HG02642 (cell line): ENCODE results near the gene RNF5.
A peak's percentile ranks its signal among the peaks of the same experiment; 100 is the strongest.
"Not testable (repeated sequence)": the region's sequence is repeated elsewhere in the genome, so short reads cannot be mapped to it uniquely, and the experiment has no call there.

Experiments used
- ATAC-seq: cut with Tn5 transposase; IDR thresholded peaks from one replicate; pipeline ENCODE4 v1.9.1; 2021; ENCODE audit warnings: mild to moderate bottlenecking; ENCODE audit not compliant: unreplicated experiment, poor library complexity

RNF5 gene

DNA sequence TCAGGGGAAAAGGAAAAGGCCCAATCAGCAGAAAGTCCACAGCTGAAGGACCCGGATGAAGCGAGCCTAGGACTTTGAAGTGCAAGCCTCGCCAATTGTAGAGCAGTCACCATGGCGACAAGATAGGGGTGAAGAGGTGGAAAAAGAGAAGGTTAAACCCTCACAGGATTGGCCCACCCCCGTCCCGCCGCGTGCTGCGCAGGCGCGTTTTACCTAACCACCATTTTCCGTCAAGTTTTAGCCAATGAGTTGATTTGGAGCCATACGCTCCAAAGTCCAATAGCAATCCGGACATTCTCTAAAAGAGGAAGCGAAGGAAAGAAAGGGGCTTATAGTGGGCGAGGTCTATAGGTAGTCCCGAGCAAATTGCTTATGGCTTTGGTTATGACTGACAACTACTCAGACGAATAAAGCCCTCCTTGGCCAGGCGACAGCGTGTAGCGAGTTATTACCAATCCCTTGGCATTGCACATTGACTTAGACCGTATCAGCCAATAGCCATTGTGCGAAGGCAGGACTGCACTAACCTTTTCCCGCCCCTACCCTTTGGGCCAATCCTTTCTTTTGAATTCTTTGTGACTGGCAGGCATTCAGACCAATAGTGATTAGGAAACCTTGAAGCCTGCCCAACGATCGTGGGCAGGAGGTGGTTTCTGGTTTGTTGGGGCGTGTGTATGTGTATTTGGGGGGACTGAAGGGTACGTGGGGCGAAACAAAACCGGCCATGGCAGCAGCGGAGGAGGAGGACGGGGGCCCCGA lies at the start of gene RNF5:
TSS of gene RNF5 (plus strand) at position 618 of the 759 bp plus-strand sequence. CDS start at position 725, 107 bp downstream.
- ATAC-seq = peak; percentile 79

GRCh38 chr6:32128751-32129296 lies 49.4 kb upstream of the RNF5 start:
- ATAC-seq = no peak

GRCh38 chr6:32129297-32130088 lies 48.7 kb upstream of the RNF5 start:
- ATAC-seq = no peak

DNA sequence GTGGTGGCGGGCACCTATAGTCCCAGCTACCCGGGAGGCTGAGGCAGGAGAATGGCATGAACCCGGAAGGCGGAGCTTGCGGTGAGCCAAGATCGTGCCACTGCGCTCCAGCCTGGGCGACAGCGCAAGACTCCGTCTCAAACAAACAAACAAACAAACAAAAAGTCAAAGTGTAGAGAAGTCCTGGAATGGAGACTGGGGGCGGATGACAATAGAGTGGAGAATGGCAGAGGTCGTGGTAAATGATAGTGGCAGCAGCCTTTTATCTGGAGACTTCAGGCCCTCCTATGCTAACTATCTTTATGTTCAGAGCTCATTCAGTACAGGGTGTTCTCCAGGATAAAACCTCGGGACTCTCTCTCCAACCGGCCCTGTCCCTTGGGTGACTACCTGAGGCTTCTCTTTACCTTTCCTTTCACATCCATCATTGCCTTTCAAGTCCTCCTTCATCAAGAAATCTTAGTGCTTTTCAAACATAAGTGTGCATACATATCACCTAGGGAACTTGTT lies 46.7 kb upstream of the RNF5 start:
- ATAC-seq = no peak

GRCh38 chr6:32132110-32132509 lies 46.1 kb upstream of the RNF5 start:
- ATAC-seq = no peak

- ATAC-seq = no peak
Observed at GRCh38 chr6:32133786-32134185, 44.4 kb upstream of the RNF5 start.

DNA sequence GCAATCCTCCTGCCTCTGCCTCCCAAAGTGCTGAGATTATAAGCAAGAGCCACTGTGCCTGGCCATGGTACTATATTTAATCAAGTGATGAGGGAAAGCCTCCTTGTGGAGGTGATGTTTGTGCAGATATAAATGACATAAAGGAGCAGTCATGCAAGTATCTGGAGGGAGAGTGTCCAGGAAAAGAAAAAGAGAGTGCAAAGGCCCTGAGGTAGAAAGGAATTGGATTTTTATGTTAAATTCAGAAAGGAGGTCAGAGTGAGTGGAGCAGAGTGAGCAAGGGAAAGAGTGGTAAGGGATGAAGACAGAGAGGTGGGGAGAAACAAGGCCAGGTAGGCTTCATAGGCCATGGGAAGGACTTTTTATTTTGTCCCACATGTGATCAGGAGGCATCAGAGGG lies 40.8 kb upstream of the RNF5 start:
- ATAC-seq = no peak

- no peak for ATAC-seq
Observed at GRCh38 chr6:32139590-32139989, 38.6 kb upstream of the RNF5 start.

- ATAC-seq = no peak
Observed at GRCh38 chr6:32140420-32141046, 37.7 kb upstream of the RNF5 start.

GRCh38 chr6:32144238-32144637 lies 34.0 kb upstream of the RNF5 start:
- ATAC-seq = not testable (repeated sequence)

GRCh38 chr6:32146287-32146686 lies 31.9 kb upstream of the RNF5 start:
- no peak for ATAC-seq

DNA sequence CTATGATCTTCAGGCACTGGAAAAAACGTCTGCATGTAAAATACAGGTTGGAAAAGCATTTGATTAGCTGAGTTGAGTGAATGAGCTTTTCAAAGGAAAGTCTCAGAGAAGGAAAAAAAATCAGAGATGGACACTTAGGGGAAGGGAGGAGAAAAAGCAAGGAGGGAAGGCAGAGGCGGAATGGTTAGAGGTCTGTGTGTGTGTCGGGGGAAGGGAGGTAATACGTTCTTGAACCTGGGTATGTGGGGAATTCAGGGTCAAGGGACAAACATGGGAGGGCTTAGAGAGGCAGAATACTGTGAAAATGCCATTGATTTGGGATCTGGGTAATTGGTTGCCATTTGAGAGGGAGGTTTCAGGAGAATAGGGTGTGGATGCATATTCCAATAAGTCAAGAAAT lies 31.5 kb upstream of the RNF5 start:
- no peak for ATAC-seq

DNA sequence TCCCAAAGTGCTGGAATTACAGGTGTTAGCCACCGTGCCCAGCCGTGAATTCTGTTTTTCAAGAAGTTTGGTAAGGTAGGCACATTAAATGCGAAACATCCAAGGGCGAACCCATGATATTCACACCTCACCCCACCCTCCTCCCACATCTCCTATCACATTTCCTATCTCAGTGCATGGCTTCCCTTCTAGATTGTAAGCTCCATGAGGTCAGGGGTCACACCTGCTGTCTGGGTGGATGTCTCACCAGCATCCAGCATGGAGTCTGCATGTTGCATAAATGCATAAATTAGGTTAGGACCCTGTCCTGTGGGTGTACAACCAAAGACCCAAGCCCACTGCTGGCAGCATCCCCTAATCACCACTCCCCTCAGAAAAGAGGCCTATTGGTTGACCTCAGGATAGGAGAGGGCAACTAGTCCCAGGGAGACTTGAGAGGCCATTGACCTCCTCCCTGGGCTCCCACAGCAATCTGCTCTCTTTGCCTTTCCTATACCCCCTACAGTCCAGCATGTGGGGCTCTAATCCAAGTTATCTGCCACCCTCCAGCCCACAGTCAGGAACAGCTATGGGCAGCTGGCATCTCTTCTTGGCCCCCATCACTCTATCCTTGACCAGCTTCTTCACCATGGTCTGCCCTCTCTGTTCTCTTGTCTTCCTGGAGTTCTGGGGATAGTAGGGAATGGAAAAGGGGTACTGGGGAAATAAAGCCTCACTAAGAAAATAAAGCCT lies 30.6 kb upstream of the RNF5 start:
- ATAC-seq = no peak

- ATAC-seq = no peak
Observed at GRCh38 chr6:32148289-32149091, 29.7 kb upstream of the RNF5 start.

DNA sequence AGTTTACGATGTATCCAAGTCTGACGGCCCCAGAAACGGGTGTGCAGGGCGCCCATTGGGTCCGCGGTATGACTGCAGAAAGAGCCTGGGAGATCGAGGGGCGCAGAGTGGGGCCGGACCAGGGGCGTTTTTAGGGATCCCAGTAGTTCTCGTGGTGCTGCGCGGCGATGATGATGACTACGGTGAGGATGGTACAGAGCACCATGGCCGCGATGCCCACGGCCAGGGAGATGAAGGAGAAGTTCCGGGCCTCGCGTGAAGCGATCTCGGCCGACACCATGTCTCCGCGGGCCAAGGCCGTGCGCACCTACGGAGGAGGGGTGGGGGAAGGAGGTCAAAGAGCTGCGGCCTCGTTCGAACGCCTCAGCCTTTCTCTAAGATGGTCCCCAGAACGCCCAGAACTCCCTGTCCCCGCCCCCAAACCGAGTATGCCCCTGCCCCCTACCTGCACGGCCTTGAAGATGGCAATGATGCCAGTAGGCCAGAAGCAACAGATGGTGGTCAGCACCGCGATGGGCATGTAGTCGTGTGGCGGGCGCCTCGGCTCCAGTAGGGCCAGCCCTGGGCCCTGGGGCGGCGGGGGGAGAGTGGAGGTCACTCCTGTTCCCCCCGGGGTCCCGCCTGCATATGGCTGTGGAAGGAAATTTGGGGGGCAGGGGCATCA lies 29.0 kb upstream of the RNF5 start:
- ATAC-seq = no peak

GRCh38 chr6:32149932-32150870 lies 28.0 kb upstream of the RNF5 start:
- no peak for ATAC-seq

DNA sequence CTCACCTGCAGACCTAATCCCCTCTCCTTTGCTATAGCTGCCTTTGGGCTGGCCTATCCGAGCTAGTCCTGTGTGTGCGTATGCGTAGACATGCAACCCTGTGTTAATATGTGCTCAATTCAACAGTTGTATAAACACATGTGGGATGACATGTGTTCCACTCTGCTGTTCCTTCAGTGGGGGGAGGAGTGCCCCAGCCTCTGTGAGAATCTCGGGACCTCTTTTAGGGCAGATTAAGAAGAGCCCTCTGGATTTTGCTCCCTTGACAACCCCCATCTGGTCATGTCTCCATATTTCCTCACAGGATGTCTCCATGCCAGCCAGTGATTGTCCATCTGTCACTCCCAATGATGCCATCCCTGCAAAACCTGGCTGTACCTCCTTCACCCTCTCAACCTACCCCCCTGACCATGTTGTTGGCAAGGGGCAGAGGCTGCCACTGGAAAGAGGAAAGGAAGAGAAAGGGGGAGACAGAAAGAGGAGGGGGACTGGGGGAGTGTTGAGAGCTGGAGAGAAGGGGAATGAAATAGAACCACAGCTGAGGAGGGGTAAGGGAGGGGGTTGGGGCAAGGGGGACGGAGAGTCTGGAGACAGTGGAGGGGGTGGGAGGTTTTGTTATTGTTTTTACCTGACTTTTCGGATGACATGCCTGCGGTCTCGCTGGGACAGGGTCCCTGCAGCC lies 26.9 kb upstream of the RNF5 start:
- no peak for ATAC-seq
